SK-N-SH (cell line): Measurements from ENCODE around the gene GID4. TPM values are rescaled to one million over a fixed set of nuclear protein-coding genes. Genes with fewer than 3 reads are reported as not detected.

Experiments
- CHD2 ChIP-seq: fragments of 150-350 bp; IDR thresholded peaks from 2 replicates; pipeline ENCODE4 v1.6.1; 2018; ENCODE audit warnings: low read length; ENCODE audit not compliant: partially characterized antibody
- CTCF ChIP-seq: fragments of 200-600 bp; sonication (generic); IDR thresholded peaks from 2 replicates; pipeline ENCODE4 v1.6.1; 2017; ENCODE audit warnings: antibody characterized with exemption, mild to moderate bottlenecking, moderate library complexity
- ELF1 ChIP-seq: IDR thresholded peaks from 2 replicates; pipeline ENCODE4 v1.4.0; 2012
- EP300 ChIP-seq, 2 experiments: IDR thresholded peaks; 2 replicates each; pipeline versions ENCODE4 v1.4.0 to v1.6.1; 2012; ENCODE audit warnings: borderline replicate concordance in 1 of 2, low read depth in 1 of 2, low read length in 1 of 2
- GATA2 ChIP-seq: sonication (generic); formaldehyde crosslinking; IDR thresholded peaks from 2 replicates; pipeline ENCODE4 v1.5.0; 2020; ENCODE audit warnings: mild to moderate bottlenecking, missing genetic modification reagents
- JUND ChIP-seq: IDR thresholded peaks from 2 replicates; pipeline ENCODE4 v1.4.0; 2012
- NFIC ChIP-seq: IDR thresholded peaks from 2 replicates; pipeline ENCODE4 v1.4.0; 2012; ENCODE audit warnings: borderline replicate concordance
- PBX3 ChIP-seq: IDR thresholded peaks from 2 replicates; pipeline ENCODE4; 2012
- REST ChIP-seq: IDR thresholded peaks from 2 replicates; pipeline ENCODE4 v1.6.1; 2012; ENCODE audit warnings: mild to moderate bottlenecking, low read depth, low read length, moderate library complexity
- RXRA ChIP-seq: IDR thresholded peaks from 2 replicates; pipeline ENCODE4 v1.4.0; 2012; ENCODE audit warnings: low read depth, mild to moderate bottlenecking, borderline replicate concordance
- SIN3A ChIP-seq: IDR thresholded peaks from 2 replicates; pipeline ENCODE4 v1.6.1; 2012; ENCODE audit warnings: low read depth, mild to moderate bottlenecking, low read length, moderate library complexity, borderline replicate concordance
- SMC3 ChIP-seq: IDR thresholded peaks from 2 replicates; pipeline ENCODE4 v1.6.1; 2012; ENCODE audit warnings: low read depth, low read length, improper control_type of control experiment
- TEAD4 ChIP-seq: IDR thresholded peaks from 2 replicates; pipeline ENCODE4 v1.4.0; 2012; ENCODE audit warnings: mild to moderate bottlenecking, borderline replicate concordance; ENCODE audit not compliant: insufficient read depth
- USF1 ChIP-seq: IDR thresholded peaks from 2 replicates; pipeline ENCODE4 v1.4.0; 2012; ENCODE audit warnings: low read depth, borderline replicate concordance
- USF2 ChIP-seq: fragments of 150-350 bp; IDR thresholded peaks from 2 replicates; pipeline ENCODE4 v1.6.1; 2017; ENCODE audit warnings: antibody characterized with exemption, low read length, low read depth, borderline replicate concordance
- polyA plus RNA-seq, 3 experiments: library from polyadenylated mRNA; depleted of rRNA; stranded (reverse); fragments of >200 nt; gene quantifications; 2 replicates each; pipeline ENCODE4 v1.2.3, GENCODE V29; 2012
- TF ChIP-seq, protein P1 (sequence below): IDR thresholded peaks from 2 replicates; pipeline ENCODE4 v1.4.0; 2012; ENCODE audit warnings: low read depth, borderline replicate concordance

GID4 gene
- polyA plus RNA-seq, 1 of the 3 experiments (the other 2 are of a cell fraction) = 4.3 TPM

DNA sequence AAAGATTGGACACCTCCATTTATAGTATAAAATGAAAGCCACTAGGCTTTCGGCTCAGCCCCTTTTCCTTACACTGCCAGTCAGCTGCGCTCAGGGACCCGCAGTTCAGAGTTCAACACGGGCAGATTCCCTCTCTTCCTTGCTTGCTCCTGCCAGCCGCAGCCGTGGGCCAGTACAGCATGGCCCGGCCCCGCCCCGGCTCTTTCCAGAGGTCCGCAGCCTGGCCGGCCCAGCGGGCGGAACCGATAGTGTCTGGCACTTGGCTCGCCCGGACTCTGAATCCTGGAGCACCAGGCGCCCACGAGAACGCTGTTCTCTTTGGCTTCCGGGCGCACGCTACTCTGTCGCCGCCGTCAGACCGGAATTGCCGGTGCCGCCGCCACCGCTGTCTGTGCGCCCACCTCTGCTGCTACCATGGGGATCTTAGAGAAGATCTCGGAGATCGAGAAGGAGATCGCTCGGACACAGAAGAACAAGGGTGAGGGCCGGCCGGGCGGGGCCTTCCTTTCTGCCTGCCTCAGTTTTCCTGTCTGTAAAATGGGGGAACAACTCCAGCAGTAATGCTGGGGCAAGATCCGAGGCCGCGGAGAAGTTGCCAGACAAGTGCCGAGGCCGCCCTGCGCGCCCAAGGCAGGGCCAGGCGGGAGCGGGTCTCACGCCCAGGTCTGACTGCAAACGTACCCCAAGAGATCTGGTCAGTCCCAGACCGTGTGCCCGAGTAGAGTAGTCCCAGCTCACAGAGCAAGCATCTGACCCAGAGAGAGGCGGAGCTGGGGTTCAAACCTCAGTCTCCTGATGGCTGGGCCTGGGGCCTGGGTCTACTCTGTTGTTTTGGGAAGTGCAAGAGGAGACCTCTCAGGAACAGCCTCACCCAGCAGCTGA is 48.6 kb downstream of the GID4 start, which contains the start of gene DRG2 (continued):
- TF ChIP-seq CTCF = no peak; the same call in 1 of the 2 replicates
- TF ChIP-seq, protein P1, sequence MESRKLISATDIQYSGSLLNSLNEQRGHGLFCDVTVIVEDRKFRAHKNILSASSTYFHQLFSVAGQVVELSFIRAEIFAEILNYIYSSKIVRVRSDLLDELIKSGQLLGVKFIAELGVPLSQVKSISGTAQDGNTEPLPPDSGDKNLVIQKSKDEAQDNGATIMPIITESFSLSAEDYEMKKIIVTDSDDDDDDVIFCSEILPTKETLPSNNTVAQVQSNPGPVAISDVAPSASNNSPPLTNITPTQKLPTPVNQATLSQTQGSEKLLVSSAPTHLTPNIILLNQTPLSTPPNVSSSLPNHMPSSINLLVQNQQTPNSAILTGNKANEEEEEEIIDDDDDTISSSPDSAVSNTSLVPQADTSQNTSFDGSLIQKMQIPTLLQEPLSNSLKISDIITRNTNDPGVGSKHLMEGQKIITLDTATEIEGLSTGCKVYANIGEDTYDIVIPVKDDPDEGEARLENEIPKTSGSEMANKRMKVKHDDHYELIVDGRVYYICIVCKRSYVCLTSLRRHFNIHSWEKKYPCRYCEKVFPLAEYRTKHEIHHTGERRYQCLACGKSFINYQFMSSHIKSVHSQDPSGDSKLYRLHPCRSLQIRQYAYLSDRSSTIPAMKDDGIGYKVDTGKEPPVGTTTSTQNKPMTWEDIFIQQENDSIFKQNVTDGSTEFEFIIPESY = peak; percentile 64; the same call in 1 of the 2 replicates
- peak; percentile 49 for TF ChIP-seq PBX3
- TF ChIP-seq SIN3A = peak; percentile 96; the same call in 1 of the 2 replicates
- peak; percentile 80 for TF ChIP-seq ELF1
- TF ChIP-seq GATA2 (CRISPR knock-in tag) = no peak
- TF ChIP-seq CHD2 = peak; percentile 92
- no peak for TF ChIP-seq SMC3
- peak; percentile 68 for TF ChIP-seq USF1
- peak; percentile 29; the same call in 1 of the 2 replicates for TF ChIP-seq JUND
- no peak; the same call in 1 of the 2 replicates for TF ChIP-seq RXRA
- TF ChIP-seq REST = peak; percentile 67
- peak; percentile 56; the same call in 1 of the 2 replicates for TF ChIP-seq NFIC
- TF ChIP-seq TEAD4 = 0 out of 2 replicates have a peak, but pooled peaks have one; percentile 32
- no peak for TF ChIP-seq USF2
- peak in 1 of 2 experiments; percentile 61; a peak in 1 of 4 replicates for TF ChIP-seq EP300 (IDR thresholded peaks at IDR 0.05; ENCODE audit: borderline replicate concordance in 1 of 2, low read depth in 1 of 2, low read length in 1 of 2)
- TF ChIP-seq, all 33 proteins: peak for 21
